MCF 10A (cell line): Measurements from ENCODE around the gene IFT27. TPM values are rescaled to one million over a fixed set of nuclear protein-coding genes. Genes with fewer than 3 reads are reported as not detected.

ENCODE experiments used
- BruUV-seq: library from RNA; stranded (reverse); fragments of 400-500 nt; replicated peaks from 2 replicates; lab custom pipeline; 2021; lab: Mats Ljungman, UMichigan
- CTCF ChIA-PET: fragments of 300-600 bp; sonication (Branson Sonifier 250); formaldehyde crosslinking; extraction: SDS; loops from one replicate; lab custom pipeline; 2021; ENCODE audit warnings: antibody characterized with exemption, inconsistent platforms; lab: Yijun Ruan, JAX
- POLR2A ChIA-PET: fragments of 300-600, 350-650 bp; sonication (Branson Sonifier 250); formaldehyde crosslinking; extraction: SDS; loops from one replicate; lab custom pipeline; 2020; ENCODE audit warnings: antibody characterized with exemption, inconsistent platforms; lab: Yijun Ruan, JAX
- DNase-seq: peaks from one replicate; pipeline ENCODE4 v3.0.0-alpha.2; 2018; ENCODE audit not compliant: unreplicated experiment
- H3K27ac Mint-ChIP-seq: one replicate; pipeline ENCODE4 v1.8.0; 2022; ENCODE audit warnings: mild to moderate bottlenecking, low read depth, mixed read lengths; ENCODE audit not compliant: unreplicated experiment
- H3K27me3 Mint-ChIP-seq: one replicate; pipeline ENCODE4 v1.8.0; 2022; ENCODE audit warnings: mixed read lengths; ENCODE audit not compliant: insufficient read depth, unreplicated experiment
- H3K36me3 Mint-ChIP-seq: one replicate; pipeline ENCODE4 v1.8.0; 2022; ENCODE audit warnings: mild to moderate bottlenecking, moderate library complexity, mixed read lengths; ENCODE audit not compliant: insufficient read depth, unreplicated experiment
- H3K4me1 Mint-ChIP-seq: one replicate; pipeline ENCODE4 v1.8.0; 2022; ENCODE audit warnings: mixed read lengths; ENCODE audit not compliant: insufficient read depth, unreplicated experiment
- H3K4me3 Mint-ChIP-seq: one replicate; pipeline ENCODE4 v1.8.0; 2022; ENCODE audit warnings: mild to moderate bottlenecking, moderate library complexity, mixed read lengths; ENCODE audit not compliant: unreplicated experiment
- H3K9me3 Mint-ChIP-seq: one replicate; pipeline ENCODE4 v1.8.0; 2022; ENCODE audit warnings: mixed read lengths; ENCODE audit not compliant: unreplicated experiment
- intact Hi-C: fragments of 100-400 bp; cut with micrococcal nuclease; formaldehyde crosslinking; loops from 2 replicates; pipeline ENCODE4 v1.14.1; 2022
- total RNA-seq: library from RNA; stranded (reverse); gene quantifications from 2 replicates; pipeline ENCODE4 v1.2.3, GENCODE V29; 2022
- TF ChIP-seq, protein P1 (sequence below): fragments of 200-600 bp; IDR thresholded peaks from one replicate; pipeline ENCODE4 v1.8.0; 2022; ENCODE audit warnings: antibody characterized with exemption, mild to moderate bottlenecking; ENCODE audit not compliant: unreplicated experiment

The IFT27 gene
- total RNA-seq, 1 experiment from 2014 or later, result 17.6 TPM

DNA sequence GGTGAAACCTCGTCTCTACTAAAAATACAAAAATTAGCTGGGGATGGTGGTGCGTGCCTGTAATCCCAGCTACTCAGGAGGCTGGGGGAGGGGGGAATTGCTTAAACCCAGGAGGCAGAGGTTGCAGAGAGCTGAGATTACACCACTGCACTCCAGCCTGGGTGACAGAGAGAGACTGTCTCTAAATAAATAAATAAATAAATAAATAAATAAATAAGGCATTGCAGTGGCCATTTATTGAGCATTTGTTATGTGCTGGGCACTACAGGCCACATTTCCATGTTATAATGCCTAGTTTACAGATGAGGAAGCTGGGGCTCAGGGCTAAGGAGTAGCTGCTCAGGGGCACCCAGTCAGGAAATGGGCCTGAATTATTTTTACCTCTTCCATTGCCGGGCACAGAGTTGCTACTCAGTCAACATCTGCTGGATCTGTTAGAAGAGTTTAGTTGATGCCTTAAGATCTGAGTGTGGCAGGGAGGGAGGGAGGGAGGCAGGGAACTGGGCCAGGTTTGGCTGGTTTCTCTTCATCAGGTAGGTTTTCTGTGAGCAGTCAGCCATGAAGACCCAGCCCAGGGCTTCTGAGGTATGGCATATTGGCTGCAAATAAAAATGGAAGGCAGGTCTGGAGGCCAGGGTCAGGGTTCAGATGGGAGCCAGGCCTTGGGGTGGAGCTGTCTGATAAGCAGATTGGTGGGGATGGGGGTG is 35.3 kb upstream of the IFT27 start:
- Mint-ChIP-seq H3K4me1 (no peaks in the 10 kb centered on the region), H3K27me3 (peaks cover 49% of the 10 kb centered on the region), H3K9me3 (no peaks in the 10 kb centered on the region), H3K36me3 (no peaks in the 10 kb centered on the region), H3K4me3 (no peak overlapping the region), H3K27ac (no peak overlapping the region)
- CTCF ChIA-PET, result interaction anchor here (0.6 to 1.0 kb wide), 2 partner anchors 43 to 45 kb away, joined by 3 to 4 read pairs; no protein-coding TSS in a partner anchor
- POLR2A ChIA-PET, result no interaction called here
- TF ChIP-seq, protein P1, sequence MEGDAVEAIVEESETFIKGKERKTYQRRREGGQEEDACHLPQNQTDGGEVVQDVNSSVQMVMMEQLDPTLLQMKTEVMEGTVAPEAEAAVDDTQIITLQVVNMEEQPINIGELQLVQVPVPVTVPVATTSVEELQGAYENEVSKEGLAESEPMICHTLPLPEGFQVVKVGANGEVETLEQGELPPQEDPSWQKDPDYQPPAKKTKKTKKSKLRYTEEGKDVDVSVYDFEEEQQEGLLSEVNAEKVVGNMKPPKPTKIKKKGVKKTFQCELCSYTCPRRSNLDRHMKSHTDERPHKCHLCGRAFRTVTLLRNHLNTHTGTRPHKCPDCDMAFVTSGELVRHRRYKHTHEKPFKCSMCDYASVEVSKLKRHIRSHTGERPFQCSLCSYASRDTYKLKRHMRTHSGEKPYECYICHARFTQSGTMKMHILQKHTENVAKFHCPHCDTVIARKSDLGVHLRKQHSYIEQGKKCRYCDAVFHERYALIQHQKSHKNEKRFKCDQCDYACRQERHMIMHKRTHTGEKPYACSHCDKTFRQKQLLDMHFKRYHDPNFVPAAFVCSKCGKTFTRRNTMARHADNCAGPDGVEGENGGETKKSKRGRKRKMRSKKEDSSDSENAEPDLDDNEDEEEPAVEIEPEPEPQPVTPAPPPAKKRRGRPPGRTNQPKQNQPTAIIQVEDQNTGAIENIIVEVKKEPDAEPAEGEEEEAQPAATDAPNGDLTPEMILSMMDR, result no peak
- BruUV-seq, result no TSS peak
- intact Hi-C loops, result no loop called here
- no peak for DNase-seq

DNA sequence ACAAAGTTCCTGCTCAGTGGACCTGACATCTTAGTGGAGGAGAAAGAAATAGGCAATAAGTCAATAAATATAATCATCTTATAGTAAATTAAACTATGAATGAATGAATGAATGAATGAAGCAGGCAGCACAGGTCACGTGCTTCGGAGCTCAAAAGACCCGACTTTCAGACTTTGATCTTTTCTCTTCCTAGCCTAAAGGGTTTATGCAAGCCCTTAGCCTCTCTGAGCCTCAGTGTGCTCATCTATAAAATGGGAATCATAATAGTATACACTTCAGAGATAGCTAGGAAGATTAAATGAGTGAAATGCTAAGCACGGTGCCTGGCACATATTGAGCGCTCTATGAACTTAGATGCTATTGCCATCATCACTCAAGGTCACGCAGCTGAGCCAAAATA is 33.4 kb upstream of the IFT27 start:
- DNase-seq, result no peak
- Mint-ChIP-seq H3K27me3 (peaks cover 47% of the 10 kb centered on the region), H3K27ac (no peak overlapping the region), H3K4me3 (no peak overlapping the region), H3K36me3 (no peaks in the 10 kb centered on the region), H3K9me3 (no peaks in the 10 kb centered on the region), H3K4me1 (no peaks in the 10 kb centered on the region)
- intact Hi-C loops, result loop anchor here (10.0 kb wide), 1 partner anchor 95 kb away; no protein-coding TSS in a partner anchor
- ChIA-PET CTCF (interaction anchor here (0.6 to 1.2 kb wide), 2 partner anchors 26 to 36 kb away, joined by 3 read pairs; no protein-coding TSS in a partner anchor), POLR2A (interaction anchor here (1.3 kb wide), 1 partner anchor 11 kb away, joined by 3 read pairs; no protein-coding TSS in a partner anchor)
- no TSS peak for BruUV-seq
- TF ChIP-seq, protein P1, result no peak

DNA sequence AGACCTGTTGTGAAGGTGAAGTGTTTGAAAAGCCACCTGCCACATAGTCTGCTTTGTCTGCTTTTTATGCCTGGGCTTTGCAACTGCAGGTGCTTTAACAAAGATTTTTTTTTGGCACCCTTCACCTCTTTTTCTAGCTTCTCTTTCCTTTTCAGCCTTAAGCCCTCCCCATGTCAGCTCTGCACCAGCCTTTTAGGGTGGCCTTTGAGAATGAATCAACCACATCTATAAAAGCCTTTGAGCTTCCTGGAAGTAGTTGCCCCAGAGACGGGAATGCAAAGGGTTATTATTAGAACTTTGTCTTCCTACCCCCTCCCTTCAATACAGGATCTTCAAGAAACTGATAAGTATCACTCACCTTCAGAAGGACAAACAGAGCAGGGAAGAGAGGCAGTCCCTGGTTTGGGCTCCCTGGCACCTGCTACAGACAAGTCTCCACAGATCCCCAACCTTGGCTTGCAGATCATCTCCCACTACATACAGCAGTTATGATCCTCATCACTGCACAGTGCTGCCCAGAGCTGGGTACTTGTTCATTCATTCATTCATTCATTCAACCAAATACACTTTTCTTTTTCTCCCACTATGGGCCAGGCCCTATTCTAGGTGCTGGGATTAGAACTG is 32.9 kb upstream of the IFT27 start:
- intact Hi-C loops, result loop anchor here (10.0 kb wide), 1 partner anchor 96 kb away; no protein-coding TSS in a partner anchor
- DNase-seq, result no peak
- no peak overlapping the region for H3K27ac Mint-ChIP-seq
- ChIA-PET CTCF (interaction anchor here (0.6 to 1.2 kb wide), 3 partner anchors 25 to 50 kb away, joined by 3 to 4 read pairs (median 3); no protein-coding TSS in a partner anchor), POLR2A (interaction anchor here (0.5 to 1.3 kb wide), 3 partner anchors 12 to 160 kb away, joined by 3 read pairs; no protein-coding TSS in a partner anchor)
- H3K4me1 Mint-ChIP-seq, result no peaks in the 10 kb centered on the region
- H3K27me3 Mint-ChIP-seq, result peaks cover 45% of the 10 kb centered on the region
- TF ChIP-seq, protein P1, result no peak
- no peak overlapping the region for H3K4me3 Mint-ChIP-seq
- BruUV-seq, result no TSS peak
- no peaks in the 10 kb centered on the region for H3K36me3 Mint-ChIP-seq
- H3K9me3 Mint-ChIP-seq, result no peaks in the 10 kb centered on the region

DNA sequence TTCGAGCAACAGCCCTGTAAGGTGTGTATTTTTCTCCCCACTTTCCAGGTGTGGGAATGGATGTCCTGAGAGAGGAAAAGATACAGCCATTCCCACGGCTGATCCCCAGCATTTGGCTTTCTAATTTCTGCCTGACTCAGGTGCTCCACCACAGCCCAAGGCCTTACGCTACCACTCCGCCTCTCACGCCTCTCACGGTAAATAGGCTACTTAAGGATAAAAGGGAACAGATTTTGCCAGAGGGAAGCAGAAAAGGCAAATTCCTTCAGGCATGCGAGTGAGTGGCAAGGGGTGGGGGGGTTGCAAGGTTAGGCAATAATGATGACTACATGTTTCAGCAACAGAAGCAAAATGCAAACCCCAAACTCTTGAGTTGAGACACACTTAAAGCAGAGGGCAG is 31.7 kb upstream of the IFT27 start:
- POLR2A ChIA-PET, result interaction anchor here (0.8 kb wide), 1 partner anchor 49 kb away, joined by 3 read pairs; no protein-coding TSS in a partner anchor
- Mint-ChIP-seq H3K36me3 (no peaks in the 10 kb centered on the region), H3K4me1 (no peaks in the 10 kb centered on the region), H3K27ac (no peak overlapping the region), H3K27me3 (peaks cover 45% of the 10 kb centered on the region), H3K9me3 (no peaks in the 10 kb centered on the region), H3K4me3 (no peak overlapping the region)
- TF ChIP-seq, protein P1, result no peak
- intact Hi-C loops, result loop anchor here (10.0 kb wide), 1 partner anchor 97 kb away; no protein-coding TSS in a partner anchor
- BruUV-seq, result no TSS peak
- CTCF ChIA-PET, result interaction anchor here (0.7 kb wide), 1 partner anchor 60 kb away, joined by 3 read pairs; no protein-coding TSS in a partner anchor
- DNase-seq, result no peak
